Activated naive CD8-positive, alpha-beta T cell treated with anti-CD3 and anti-CD28 coated beads for 36 hours (primary cell): ENCODE data around the gene RFX3. TPM values are rescaled to one million over a fixed set of nuclear protein-coding genes. Genes with fewer than 3 reads are reported as not detected.

ENCODE experiments used
- DNase-seq: peaks from one replicate; pipeline ENCODE4 v3.0.0; 2021
- H3K27ac Mint-ChIP-seq: one replicate; pipeline ENCODE4 v1.8.0; 2022; ENCODE audit warnings: mild to moderate bottlenecking, moderate library complexity, mixed read lengths
- H3K27me3 Mint-ChIP-seq: one replicate; pipeline ENCODE4 v1.8.0; 2022; ENCODE audit warnings: mild to moderate bottlenecking, mixed read lengths
- H3K36me3 Mint-ChIP-seq: one replicate; pipeline ENCODE4 v1.8.0; 2021; ENCODE audit warnings: mild to moderate bottlenecking, mixed read lengths
- H3K4me1 Mint-ChIP-seq: one replicate; pipeline ENCODE4 v1.8.0; 2021; ENCODE audit warnings: mixed read lengths
- H3K4me3 Mint-ChIP-seq: one replicate; pipeline ENCODE4 v1.8.0; 2022; ENCODE audit warnings: mild to moderate bottlenecking, moderate library complexity, mixed read lengths
- H3K9me3 Mint-ChIP-seq: one replicate; pipeline ENCODE4 v1.8.0; 2022; ENCODE audit warnings: mixed read lengths
- total RNA-seq, 2 experiments: library from RNA; stranded (reverse); gene quantifications; one replicate each; pipeline ENCODE4 v1.2.3, GENCODE V29; 2021

The RFX3 gene
- total RNA-seq, result 10 to 100 TPM; 10.1 to 10.4 TPM

DNA sequence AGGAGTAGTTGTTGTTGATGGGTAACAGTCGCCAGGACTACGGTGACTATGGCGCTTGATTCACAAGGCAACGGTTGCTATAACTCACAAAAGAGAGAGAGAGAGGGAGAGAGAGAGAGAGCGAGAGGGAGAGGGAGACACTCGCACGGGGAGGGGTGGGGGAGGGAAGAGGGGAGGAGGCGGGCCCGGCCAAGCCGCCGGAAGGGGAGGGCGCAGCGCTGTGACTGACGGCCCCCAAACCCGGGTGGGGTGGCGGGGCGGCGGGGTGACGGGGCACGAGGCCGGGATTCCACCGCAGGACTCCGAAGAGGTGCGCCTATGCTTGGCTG is at the start of gene RFX3:
TSS of gene RFX3 (minus strand) at position 166 of the 329 bp plus-strand sequence. CDS start 130,413 bp downstream, outside the sequence.
- DNase-seq, result peak; percentile 91
- peaks cover 38% of the 10 kb centered on the region for H3K4me1 Mint-ChIP-seq
- H3K4me3 Mint-ChIP-seq, result peak within 1 kb of the TSS; percentile 94
- H3K9me3 Mint-ChIP-seq, result peaks cover 4% of the 10 kb centered on the region
- peak within 1 kb of the TSS; percentile 99 for H3K27ac Mint-ChIP-seq
- H3K36me3 Mint-ChIP-seq, result peaks cover 15% of the 10 kb centered on the region
- H3K27me3 Mint-ChIP-seq, result no peaks in the 10 kb centered on the region

DNA sequence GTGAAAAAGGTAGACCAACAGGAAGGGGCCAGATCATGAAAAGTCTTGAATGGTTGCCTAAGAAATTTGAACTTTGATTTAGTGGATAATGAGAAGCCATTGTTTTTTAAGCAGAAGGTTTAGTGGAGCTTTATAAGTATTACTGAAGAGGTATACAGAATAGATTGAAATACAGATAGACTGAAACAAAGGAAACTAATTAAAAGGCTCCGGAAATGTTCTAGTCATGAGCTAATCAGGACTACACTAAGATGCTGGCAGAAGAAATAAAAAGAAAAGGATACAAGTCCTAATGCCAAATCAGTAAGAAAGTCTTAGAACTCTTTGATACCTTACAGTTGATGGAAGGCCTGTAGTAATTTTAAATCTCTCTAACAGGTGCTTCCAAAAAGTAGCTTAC is 45.7 kb upstream of the RFX3 start:
- Mint-ChIP-seq H3K36me3 (peaks cover 9% of the 10 kb centered on the region), H3K9me3 (no peaks in the 10 kb centered on the region), H3K27me3 (no peaks in the 10 kb centered on the region), H3K27ac (no peak overlapping the region), H3K4me3 (no peak overlapping the region), H3K4me1 (no peaks in the 10 kb centered on the region)
- no peak for DNase-seq

DNA sequence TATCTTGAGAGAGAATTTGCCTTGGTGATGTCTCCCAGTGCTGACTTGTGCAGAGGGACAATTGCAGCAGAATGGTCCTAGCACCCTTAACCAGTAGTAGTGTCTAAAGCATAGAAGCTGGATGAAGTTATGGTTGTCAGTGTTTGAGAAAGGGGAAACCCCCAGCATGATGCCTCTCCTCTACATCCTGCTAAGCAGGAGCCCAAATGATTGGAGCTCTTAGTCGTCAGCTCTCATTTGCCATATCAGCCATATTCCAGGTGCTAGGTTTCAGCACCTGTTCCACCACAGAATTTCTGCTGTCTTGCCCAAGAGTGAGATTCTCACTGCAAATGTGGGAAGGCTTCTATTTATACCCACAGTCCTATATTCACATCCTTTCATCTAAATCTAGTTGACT is 43.7 kb upstream of the RFX3 start:
- Mint-ChIP-seq H3K27ac (no peak overlapping the region), H3K9me3 (no peaks in the 10 kb centered on the region), H3K4me3 (no peak overlapping the region)

DNA sequence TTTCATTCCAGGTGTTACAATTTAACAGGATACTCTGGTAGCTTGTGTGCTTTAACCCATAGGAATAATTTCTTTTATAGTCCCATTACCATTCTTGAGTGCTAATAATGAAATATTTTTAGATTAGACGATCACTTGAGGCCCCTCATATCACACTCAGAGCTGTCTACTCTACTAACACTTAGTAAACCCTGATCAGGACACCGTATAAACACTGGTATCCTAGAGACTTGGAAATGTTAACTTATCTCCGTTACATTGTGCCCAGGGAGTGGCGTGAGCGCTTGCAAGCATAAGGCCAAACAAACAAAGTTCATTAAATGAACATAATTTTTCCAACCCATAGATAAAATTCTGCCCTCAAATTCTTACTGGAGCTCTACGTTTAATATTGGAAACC is 42.2 kb upstream of the RFX3 start:
- Mint-ChIP-seq H3K27ac (no peak overlapping the region), H3K4me3 (no peak overlapping the region), H3K4me1 (no peaks in the 10 kb centered on the region), H3K9me3 (no peaks in the 10 kb centered on the region), H3K36me3 (peaks cover 2% of the 10 kb centered on the region), H3K27me3 (no peaks in the 10 kb centered on the region)
- DNase-seq, result no peak

More for the DNA sequence above, 43.7 kb upstream of the RFX3 start:
- no peaks in the 10 kb centered on the region for H3K27me3 Mint-ChIP-seq
- H3K4me1 Mint-ChIP-seq, result no peaks in the 10 kb centered on the region
- peaks cover 2% of the 10 kb centered on the region for H3K36me3 Mint-ChIP-seq
- DNase-seq, result no peak

GRCh38 chr9:3553076-3553765 is 27.4 kb upstream of the RFX3 start:
- no peak for DNase-seq

DNA sequence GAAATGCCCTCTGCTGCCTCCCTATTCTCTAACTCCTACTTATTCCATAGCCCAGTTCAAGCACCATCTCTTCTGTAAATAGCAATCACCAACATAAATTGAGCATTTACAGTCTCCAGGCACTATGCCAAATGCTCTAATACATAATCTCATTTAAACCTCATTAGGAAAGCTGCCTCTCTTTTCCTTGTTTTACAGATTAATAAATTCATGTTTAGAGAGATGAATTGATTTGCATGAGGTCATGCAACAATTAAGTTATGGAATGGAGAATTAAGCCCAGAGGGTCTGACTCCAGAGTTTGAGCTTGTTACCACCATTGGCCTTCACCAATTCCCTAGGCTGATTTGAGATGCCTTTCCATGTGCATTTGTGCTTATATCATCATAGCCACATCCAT is 23.4 kb upstream of the RFX3 start:
- no peak for DNase-seq
- Mint-ChIP-seq H3K27ac (no peak overlapping the region), H3K4me1 (peaks cover 5% of the 10 kb centered on the region)

More at GRCh38 chr9:3553076-3553765, 27.4 kb upstream of the RFX3 start:
- Mint-ChIP-seq H3K36me3 (peaks cover 28% of the 10 kb centered on the region), H3K27ac (no peak overlapping the region), H3K27me3 (no peaks in the 10 kb centered on the region), H3K4me3 (no peak overlapping the region), H3K4me1 (no peaks in the 10 kb centered on the region), H3K9me3 (peaks cover 2% of the 10 kb centered on the region)

GRCh38 chr9:3548648-3549047 is 22.8 kb upstream of the RFX3 start:
- peaks cover 11% of the 10 kb centered on the region for H3K4me1 Mint-ChIP-seq
- peaks cover 9% of the 10 kb centered on the region for H3K36me3 Mint-ChIP-seq
- no peak overlapping the region for H3K27ac Mint-ChIP-seq
- H3K27me3 Mint-ChIP-seq, result no peaks in the 10 kb centered on the region
- H3K4me3 Mint-ChIP-seq, result no peak overlapping the region
- H3K9me3 Mint-ChIP-seq, result no peaks in the 10 kb centered on the region
- DNase-seq, result no peak

More for the DNA sequence above, 23.4 kb upstream of the RFX3 start:
- Mint-ChIP-seq H3K4me3 (no peak overlapping the region), H3K36me3 (peaks cover 9% of the 10 kb centered on the region), H3K27me3 (no peaks in the 10 kb centered on the region), H3K9me3 (no peaks in the 10 kb centered on the region)

DNA sequence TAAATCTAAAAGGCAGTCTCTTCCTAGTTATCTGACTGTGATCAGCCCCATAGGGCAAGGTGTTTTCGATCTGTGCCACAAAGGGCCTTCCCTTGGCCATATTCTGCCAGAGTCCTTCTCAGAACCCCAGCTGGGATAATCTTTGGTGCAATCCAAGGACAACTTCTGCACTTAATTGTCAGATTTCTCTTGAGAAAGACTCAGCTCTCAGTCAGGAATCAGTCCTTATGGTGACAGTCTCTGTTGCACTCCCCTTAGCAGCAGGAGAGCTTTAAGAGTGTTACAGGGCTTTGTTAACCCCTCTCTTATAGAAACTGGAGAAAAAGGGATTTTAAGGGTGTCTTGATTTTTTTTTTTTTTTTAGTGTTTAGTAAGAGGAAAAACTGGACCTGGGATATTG is 15.4 kb upstream of the RFX3 start:
- Mint-ChIP-seq H3K9me3 (peaks cover 2% of the 10 kb centered on the region), H3K4me1 (peaks cover 27% of the 10 kb centered on the region), H3K36me3 (peaks cover 10% of the 10 kb centered on the region), H3K4me3 (no peak overlapping the region), H3K27me3 (no peaks in the 10 kb centered on the region), H3K27ac (no peak overlapping the region)
- no peak for DNase-seq

DNA sequence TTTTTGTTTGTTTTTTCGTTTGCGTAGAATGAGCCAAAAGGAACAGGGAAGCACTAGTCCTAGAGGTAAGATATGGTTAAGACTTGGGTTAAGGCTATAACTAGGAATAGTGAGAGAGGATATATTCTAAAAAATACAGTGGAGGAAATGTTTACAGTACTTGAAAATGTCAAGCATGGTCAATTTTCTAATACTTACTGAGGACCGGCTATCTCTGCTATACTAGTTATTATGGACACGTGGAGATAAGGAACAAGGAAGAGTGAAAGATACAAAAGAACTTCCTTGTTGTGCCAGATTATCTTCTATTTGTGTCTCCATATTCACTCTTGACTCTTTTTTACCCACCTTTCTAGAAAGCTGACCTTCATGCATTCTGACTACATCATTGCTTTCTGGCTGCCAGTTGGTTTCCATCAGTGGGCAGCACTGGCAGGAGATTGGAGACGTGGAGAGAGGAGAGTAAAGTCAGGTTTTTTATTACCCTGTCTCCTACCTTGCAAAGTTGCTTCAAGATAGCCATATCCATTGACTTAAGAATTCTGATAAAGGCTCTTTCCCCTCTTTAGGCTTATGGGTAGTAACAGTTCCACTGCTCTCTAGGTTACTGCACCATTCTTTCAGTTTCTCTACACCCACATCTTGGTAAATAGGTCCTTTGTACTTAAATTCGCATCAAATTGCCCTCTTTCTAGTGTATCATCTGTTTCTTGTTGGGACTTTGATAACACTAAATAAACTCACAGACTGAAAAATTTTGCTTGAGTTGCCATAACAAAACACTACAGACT is 9.0 kb upstream of the RFX3 start:
- Mint-ChIP-seq H3K4me3 (no peak overlapping the region), H3K36me3 (peaks cover 33% of the 10 kb centered on the region), H3K4me1 (peaks cover 35% of the 10 kb centered on the region), H3K9me3 (peaks cover 6% of the 10 kb centered on the region), H3K27ac (peak overlapping the region; percentile 58), H3K27me3 (no peaks in the 10 kb centered on the region)
- no peak for DNase-seq

DNA sequence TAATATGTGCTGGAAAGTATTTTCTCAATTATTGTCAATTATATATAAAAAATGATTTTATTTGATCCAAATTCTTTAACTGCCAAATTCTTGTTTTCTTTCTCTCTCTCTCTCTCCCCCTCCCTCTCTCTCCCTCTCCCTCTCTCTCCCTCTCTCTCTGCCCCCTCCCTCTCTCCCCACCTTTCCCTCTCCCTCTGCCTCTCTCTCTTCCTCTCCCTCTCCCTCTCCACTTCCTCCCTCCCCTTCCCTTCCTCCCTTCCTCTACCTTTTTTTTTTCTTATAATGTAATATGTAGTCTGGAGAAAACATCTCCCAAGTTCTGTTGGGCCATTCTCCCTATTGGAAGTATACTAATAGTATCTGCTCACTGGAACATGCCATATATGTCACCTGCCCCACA is 6.4 kb upstream of the RFX3 start:
- H3K9me3 Mint-ChIP-seq, result peaks cover 7% of the 10 kb centered on the region
- peaks cover 30% of the 10 kb centered on the region for H3K36me3 Mint-ChIP-seq
- H3K4me1 Mint-ChIP-seq, result peaks cover 48% of the 10 kb centered on the region
- no peak for DNase-seq
- H3K27ac Mint-ChIP-seq, result no peak overlapping the region
- H3K4me3 Mint-ChIP-seq, result no peak overlapping the region
- no peaks in the 10 kb centered on the region for H3K27me3 Mint-ChIP-seq

GRCh38 chr9:3528451-3528850 is 2.6 kb upstream of the RFX3 start:
- Mint-ChIP-seq H3K27ac (peak overlapping the region; percentile 99), H3K9me3 (peaks cover 7% of the 10 kb centered on the region), H3K4me3 (peak overlapping the region; percentile 94), H3K27me3 (no peaks in the 10 kb centered on the region), H3K4me1 (peaks cover 35% of the 10 kb centered on the region), H3K36me3 (peaks cover 25% of the 10 kb centered on the region)
- DNase-seq, result peak; percentile 65

- peaks cover 4% of the 10 kb centered on the region for H3K9me3 Mint-ChIP-seq
- H3K4me1 Mint-ChIP-seq, result peaks cover 38% of the 10 kb centered on the region
- H3K27ac Mint-ChIP-seq, result peak overlapping the region; percentile 99
- peaks cover 19% of the 10 kb centered on the region for H3K36me3 Mint-ChIP-seq
- DNase-seq, result peak; percentile 2
- H3K4me3 Mint-ChIP-seq, result peak overlapping the region; percentile 94
- no peaks in the 10 kb centered on the region for H3K27me3 Mint-ChIP-seq
Measured at GRCh38 chr9:3526997-3527940, 1.5 kb upstream of the RFX3 start.

GRCh38 chr9:3526165-3526996 is 580 bp upstream of the RFX3 start:
- Mint-ChIP-seq H3K9me3 (peaks cover 4% of the 10 kb centered on the region), H3K4me3 (peak overlapping the region; percentile 94), H3K36me3 (peaks cover 16% of the 10 kb centered on the region), H3K4me1 (peaks cover 38% of the 10 kb centered on the region), H3K27me3 (no peaks in the 10 kb centered on the region), H3K27ac (peak overlapping the region; percentile 99)
- DNase-seq, result peak; percentile 89
